ENCODE measurements around the gene OPCML. TPM values are rescaled to one million over a fixed set of nuclear protein-coding genes. Genes with fewer than 3 reads are reported as not detected.

OPCML gene
- total RNA-seq, 1 experiment from 2014 or later, result not detected

DNA sequence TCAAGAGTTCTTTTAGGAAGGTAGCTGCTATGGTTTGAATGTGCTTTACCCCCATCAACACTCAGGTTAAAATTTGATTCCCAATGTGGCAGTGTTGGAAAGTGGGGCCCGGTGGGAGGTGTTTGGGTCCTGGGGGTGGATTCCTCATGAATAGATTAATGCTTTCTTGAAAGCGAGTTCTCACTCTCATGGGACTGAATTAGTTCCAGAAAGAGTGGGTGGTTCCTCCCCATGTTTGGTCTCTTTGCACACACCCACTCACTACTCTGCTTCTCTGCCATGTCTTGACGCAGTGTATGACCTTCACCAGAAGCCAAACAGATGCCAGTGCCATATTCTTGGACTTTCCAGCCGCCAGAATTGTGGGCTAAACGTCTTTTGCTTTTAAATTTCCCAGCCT lies 394.4 kb downstream of the OPCML start:
- Histone ChIP-seq H3K27ac (ENCODE audit: low read length) (no peak overlapping the region), H3K4me3 (ENCODE audit: low read depth in 2 of 2, low read length in 2 of 2) (no peak overlapping the region), H3K36me3 (ENCODE audit: control insufficient read depth, insufficient read depth, low read length) (no peaks in the 10 kb centered on the region), H3K4me1 (ENCODE audit: control insufficient read depth, insufficient read depth, low read length) (no peaks in the 10 kb centered on the region), H3K9me3 (ENCODE audit: control insufficient read depth, insufficient read depth, low read depth, low read length) (no peaks in the 10 kb centered on the region), H3K27me3 (ENCODE audit: control insufficient read depth, insufficient read depth, low read length) (peaks cover under 1% of the 10 kb centered on the region; the same call in 1 of the 2 replicates)
- no TSS peak for BruUV-seq (replicated peaks)
- ATAC-seq (no peak), DNase-seq (ENCODE audit: low read depth, low spot score) (no peak)
- in situ Hi-C loops (cut with HindIII; ENCODE audit: low pct_unique_long_range_greater_than_20kb, low sequenced_read_pairs), result no loop called here
- no peak for TF ChIP-seq TCF7L2 (IDR thresholded peaks at IDR 0.05; ENCODE audit: low read depth, low read length)
- CTCF ChIA-PET, result no interaction called here
- intact Hi-C loops (cut with micrococcal nuclease; ENCODE audit: unreplicated experiment), result no loop called here
- POLR2A ChIA-PET, result no interaction called here

DNA sequence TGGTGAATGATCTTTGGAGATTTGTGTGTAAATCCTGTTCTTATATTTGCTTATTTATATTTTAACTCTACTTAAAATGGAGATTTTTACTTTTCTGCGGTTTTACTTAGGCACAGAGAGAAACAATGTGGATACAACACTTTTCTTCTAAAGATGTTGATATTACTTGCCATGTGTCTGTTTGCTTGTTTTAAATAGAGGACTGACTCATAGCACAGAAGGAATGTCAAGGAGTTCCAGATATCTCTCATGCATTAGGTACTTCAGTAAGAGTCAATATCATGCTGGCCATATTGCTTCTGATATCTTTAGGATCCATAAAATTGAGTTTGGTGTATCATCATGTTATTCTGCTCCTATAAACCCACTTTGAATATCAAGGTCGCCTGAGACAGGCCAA lies 395.0 kb downstream of the OPCML start:
- POLR2A ChIA-PET, result no interaction called here
- in situ Hi-C loops (cut with HindIII; ENCODE audit: low pct_unique_long_range_greater_than_20kb, low sequenced_read_pairs), result no loop called here
- ATAC-seq, result no peak

DNA sequence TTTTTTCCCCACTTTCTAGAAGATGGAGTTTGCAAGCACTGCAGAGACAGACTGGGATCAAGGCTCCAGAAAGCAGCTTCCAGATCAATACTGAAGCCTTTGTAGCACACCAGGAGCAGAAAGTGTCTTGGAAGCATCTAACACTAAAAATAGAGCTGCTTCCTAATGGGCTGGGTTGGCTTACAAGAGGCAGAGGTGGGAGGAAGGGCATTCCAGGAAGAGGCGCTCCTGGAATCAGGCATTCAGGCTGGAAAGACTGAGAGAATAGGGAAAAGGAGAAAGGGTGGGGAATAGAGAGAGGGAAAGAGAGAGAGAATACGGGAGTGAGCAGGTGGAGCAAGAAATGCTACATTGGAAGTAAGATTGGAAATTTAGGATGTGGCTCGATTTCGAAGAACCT lies 395.9 kb downstream of the OPCML start:
- BruUV-seq (replicated peaks), result no TSS peak
- Histone ChIP-seq H3K9me3 (ENCODE audit: control insufficient read depth, insufficient read depth, low read depth, low read length) (no peaks in the 10 kb centered on the region), H3K36me3 (ENCODE audit: control insufficient read depth, insufficient read depth, low read length) (no peaks in the 10 kb centered on the region), H3K4me3 (ENCODE audit: low read depth in 2 of 2, low read length in 2 of 2) (no peak overlapping the region), H3K4me1 (ENCODE audit: control insufficient read depth, insufficient read depth, low read length) (no peaks in the 10 kb centered on the region), H3K27ac (ENCODE audit: low read length) (no peak overlapping the region), H3K27me3 (ENCODE audit: control insufficient read depth, insufficient read depth, low read length) (peaks cover 2% of the 10 kb centered on the region; the same call in 1 of the 2 replicates)
- ChIA-PET POLR2A (no interaction called here), CTCF (no interaction called here)
- DNase-seq (ENCODE audit: low read depth, low spot score) (no peak), ATAC-seq (no peak)
- TF ChIP-seq, protein P1, sequence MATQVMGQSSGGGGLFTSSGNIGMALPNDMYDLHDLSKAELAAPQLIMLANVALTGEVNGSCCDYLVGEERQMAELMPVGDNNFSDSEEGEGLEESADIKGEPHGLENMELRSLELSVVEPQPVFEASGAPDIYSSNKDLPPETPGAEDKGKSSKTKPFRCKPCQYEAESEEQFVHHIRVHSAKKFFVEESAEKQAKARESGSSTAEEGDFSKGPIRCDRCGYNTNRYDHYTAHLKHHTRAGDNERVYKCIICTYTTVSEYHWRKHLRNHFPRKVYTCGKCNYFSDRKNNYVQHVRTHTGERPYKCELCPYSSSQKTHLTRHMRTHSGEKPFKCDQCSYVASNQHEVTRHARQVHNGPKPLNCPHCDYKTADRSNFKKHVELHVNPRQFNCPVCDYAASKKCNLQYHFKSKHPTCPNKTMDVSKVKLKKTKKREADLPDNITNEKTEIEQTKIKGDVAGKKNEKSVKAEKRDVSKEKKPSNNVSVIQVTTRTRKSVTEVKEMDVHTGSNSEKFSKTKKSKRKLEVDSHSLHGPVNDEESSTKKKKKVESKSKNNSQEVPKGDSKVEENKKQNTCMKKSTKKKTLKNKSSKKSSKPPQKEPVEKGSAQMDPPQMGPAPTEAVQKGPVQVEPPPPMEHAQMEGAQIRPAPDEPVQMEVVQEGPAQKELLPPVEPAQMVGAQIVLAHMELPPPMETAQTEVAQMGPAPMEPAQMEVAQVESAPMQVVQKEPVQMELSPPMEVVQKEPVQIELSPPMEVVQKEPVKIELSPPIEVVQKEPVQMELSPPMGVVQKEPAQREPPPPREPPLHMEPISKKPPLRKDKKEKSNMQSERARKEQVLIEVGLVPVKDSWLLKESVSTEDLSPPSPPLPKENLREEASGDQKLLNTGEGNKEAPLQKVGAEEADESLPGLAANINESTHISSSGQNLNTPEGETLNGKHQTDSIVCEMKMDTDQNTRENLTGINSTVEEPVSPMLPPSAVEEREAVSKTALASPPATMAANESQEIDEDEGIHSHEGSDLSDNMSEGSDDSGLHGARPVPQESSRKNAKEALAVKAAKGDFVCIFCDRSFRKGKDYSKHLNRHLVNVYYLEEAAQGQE (IDR thresholded peaks at IDR 0.05; ENCODE audit: insufficient read depth in 1 of 2, low read depth in 2 of 2, low read length in 1 of 2), result no peak
- TF ChIP-seq TCF7L2 (IDR thresholded peaks at IDR 0.05; ENCODE audit: low read depth, low read length), result no peak
- TF ChIP-seq, protein P2, sequence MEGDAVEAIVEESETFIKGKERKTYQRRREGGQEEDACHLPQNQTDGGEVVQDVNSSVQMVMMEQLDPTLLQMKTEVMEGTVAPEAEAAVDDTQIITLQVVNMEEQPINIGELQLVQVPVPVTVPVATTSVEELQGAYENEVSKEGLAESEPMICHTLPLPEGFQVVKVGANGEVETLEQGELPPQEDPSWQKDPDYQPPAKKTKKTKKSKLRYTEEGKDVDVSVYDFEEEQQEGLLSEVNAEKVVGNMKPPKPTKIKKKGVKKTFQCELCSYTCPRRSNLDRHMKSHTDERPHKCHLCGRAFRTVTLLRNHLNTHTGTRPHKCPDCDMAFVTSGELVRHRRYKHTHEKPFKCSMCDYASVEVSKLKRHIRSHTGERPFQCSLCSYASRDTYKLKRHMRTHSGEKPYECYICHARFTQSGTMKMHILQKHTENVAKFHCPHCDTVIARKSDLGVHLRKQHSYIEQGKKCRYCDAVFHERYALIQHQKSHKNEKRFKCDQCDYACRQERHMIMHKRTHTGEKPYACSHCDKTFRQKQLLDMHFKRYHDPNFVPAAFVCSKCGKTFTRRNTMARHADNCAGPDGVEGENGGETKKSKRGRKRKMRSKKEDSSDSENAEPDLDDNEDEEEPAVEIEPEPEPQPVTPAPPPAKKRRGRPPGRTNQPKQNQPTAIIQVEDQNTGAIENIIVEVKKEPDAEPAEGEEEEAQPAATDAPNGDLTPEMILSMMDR (IDR thresholded peaks at IDR 0.05), result no peak
- TF ChIP-seq POLR2AphosphoS5 (IDR thresholded peaks at IDR 0.05; ENCODE audit: low read depth, low read length), result no peak
- no peak for TF ChIP-seq SIN3A (IDR thresholded peaks at IDR 0.05; ENCODE audit: borderline replicate concordance, insufficient read depth, low read depth, low read length)
- intact Hi-C loops (cut with micrococcal nuclease; ENCODE audit: unreplicated experiment), result no loop called here
- in situ Hi-C loops (cut with HindIII; ENCODE audit: low pct_unique_long_range_greater_than_20kb, low sequenced_read_pairs), result no loop called here

More for the DNA sequence above, 395.0 kb downstream of the OPCML start:
- TF ChIP-seq, protein P1 (IDR thresholded peaks at IDR 0.05; ENCODE audit: insufficient read depth in 1 of 2, low read depth in 2 of 2, low read length in 1 of 2), result no peak
- TF ChIP-seq SIN3A (IDR thresholded peaks at IDR 0.05; ENCODE audit: borderline replicate concordance, insufficient read depth, low read depth, low read length) (no peak), TCF7L2 (IDR thresholded peaks at IDR 0.05; ENCODE audit: low read depth, low read length) (no peak), POLR2AphosphoS5 (IDR thresholded peaks at IDR 0.05; ENCODE audit: low read depth, low read length) (no peak)
- TF ChIP-seq, protein P2 (IDR thresholded peaks at IDR 0.05), result no peak
- Histone ChIP-seq H3K4me3 (ENCODE audit: low read depth in 2 of 2, low read length in 2 of 2) (no peak overlapping the region), H3K9me3 (ENCODE audit: control insufficient read depth, insufficient read depth, low read depth, low read length) (no peaks in the 10 kb centered on the region), H3K36me3 (ENCODE audit: control insufficient read depth, insufficient read depth, low read length) (no peaks in the 10 kb centered on the region), H3K4me1 (ENCODE audit: control insufficient read depth, insufficient read depth, low read length) (no peaks in the 10 kb centered on the region), H3K27ac (ENCODE audit: low read length) (no peak overlapping the region), H3K27me3 (ENCODE audit: control insufficient read depth, insufficient read depth, low read length) (peaks cover 2% of the 10 kb centered on the region; the same call in 1 of the 2 replicates)
- CTCF ChIA-PET, result no interaction called here
- no peak for DNase-seq (ENCODE audit: low read depth, low spot score)
- BruUV-seq (replicated peaks), result no TSS peak
- intact Hi-C loops (cut with micrococcal nuclease; ENCODE audit: unreplicated experiment), result no loop called here
